ENCODE data around the gene SLC4A2.

DNA sequence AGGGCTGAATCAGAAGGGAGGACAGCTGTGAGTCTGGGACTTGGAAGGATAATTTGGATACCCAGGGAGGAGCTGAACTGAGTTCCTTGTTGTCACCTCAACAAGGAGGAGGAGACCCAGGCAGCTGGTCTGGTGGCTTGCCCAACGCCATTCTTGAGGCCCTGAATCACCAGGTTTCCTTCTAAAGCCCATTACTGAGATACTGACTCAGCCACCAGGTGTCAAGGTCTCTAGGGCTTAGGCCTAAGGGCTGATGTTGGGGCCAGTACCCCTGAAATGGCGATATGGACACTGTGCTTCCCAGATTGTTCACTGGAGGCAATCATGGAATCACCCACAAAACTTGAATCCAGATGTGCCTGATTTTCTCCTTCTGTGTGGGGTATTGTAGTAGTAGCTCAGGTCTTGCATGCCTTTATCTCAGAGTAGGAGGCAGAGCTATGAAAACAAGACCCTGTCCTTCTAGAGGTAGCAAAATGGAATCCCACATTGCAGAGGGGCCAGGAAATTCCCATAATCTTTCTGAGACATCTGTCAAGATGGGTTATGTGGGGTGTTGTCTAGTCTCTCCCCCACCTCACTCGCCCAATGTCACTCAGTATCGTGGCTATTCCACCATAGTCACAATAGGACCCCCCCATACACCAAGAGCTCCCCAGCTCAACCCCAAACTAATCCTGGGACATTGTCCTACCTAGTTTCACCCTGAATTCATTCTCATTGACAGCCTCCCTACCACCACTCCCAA, 33.3 kb upstream of the SLC4A2 start:
- TF ChIP-seq, protein P1, sequence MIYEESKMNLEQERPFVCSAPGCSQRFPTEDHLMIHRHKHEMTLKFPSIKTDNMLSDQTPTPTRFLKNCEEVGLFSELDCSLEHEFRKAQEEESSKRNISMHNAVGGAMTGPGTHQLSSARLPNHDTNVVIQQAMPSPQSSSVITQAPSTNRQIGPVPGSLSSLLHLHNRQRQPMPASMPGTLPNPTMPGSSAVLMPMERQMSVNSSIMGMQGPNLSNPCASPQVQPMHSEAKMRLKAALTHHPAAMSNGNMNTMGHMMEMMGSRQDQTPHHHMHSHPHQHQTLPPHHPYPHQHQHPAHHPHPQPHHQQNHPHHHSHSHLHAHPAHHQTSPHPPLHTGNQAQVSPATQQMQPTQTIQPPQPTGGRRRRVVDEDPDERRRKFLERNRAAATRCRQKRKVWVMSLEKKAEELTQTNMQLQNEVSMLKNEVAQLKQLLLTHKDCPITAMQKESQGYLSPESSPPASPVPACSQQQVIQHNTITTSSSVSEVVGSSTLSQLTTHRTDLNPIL (CRISPR knock-in tag; IDR thresholded peaks at IDR 0.05; ENCODE audit: low read depth): no peak
- TF ChIP-seq ARNTL (CRISPR knock-in tag; IDR thresholded peaks at IDR 0.05; ENCODE audit: borderline replicate concordance, low read depth): no peak
- TF ChIP-seq, protein P2, sequence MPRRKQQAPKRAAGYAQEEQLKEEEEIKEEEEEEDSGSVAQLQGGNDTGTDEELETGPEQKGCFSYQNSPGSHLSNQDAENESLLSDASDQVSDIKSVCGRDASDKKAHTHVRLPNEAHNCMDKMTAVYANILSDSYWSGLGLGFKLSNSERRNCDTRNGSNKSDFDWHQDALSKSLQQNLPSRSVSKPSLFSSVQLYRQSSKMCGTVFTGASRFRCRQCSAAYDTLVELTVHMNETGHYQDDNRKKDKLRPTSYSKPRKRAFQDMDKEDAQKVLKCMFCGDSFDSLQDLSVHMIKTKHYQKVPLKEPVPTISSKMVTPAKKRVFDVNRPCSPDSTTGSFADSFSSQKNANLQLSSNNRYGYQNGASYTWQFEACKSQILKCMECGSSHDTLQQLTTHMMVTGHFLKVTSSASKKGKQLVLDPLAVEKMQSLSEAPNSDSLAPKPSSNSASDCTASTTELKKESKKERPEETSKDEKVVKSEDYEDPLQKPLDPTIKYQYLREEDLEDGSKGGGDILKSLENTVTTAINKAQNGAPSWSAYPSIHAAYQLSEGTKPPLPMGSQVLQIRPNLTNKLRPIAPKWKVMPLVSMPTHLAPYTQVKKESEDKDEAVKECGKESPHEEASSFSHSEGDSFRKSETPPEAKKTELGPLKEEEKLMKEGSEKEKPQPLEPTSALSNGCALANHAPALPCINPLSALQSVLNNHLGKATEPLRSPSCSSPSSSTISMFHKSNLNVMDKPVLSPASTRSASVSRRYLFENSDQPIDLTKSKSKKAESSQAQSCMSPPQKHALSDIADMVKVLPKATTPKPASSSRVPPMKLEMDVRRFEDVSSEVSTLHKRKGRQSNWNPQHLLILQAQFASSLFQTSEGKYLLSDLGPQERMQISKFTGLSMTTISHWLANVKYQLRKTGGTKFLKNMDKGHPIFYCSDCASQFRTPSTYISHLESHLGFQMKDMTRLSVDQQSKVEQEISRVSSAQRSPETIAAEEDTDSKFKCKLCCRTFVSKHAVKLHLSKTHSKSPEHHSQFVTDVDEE (CRISPR knock-in tag; IDR thresholded peaks at IDR 0.05): no peak
- TF ChIP-seq, protein P3, sequence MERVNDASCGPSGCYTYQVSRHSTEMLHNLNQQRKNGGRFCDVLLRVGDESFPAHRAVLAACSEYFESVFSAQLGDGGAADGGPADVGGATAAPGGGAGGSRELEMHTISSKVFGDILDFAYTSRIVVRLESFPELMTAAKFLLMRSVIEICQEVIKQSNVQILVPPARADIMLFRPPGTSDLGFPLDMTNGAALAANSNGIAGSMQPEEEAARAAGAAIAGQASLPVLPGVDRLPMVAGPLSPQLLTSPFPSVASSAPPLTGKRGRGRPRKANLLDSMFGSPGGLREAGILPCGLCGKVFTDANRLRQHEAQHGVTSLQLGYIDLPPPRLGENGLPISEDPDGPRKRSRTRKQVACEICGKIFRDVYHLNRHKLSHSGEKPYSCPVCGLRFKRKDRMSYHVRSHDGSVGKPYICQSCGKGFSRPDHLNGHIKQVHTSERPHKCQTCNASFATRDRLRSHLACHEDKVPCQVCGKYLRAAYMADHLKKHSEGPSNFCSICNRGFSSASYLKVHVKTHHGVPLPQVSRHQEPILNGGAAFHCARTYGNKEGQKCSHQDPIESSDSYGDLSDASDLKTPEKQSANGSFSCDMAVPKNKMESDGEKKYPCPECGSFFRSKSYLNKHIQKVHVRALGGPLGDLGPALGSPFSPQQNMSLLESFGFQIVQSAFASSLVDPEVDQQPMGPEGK (CRISPR knock-in tag; IDR thresholded peaks at IDR 0.05; ENCODE audit: borderline replicate concordance): no peak
- TF ChIP-seq ZNF70 (CRISPR knock-in tag; IDR thresholded peaks at IDR 0.05): no peak
- TF ChIP-seq ESRRG (CRISPR knock-in tag; IDR thresholded peaks at IDR 0.05): no peak
- TF ChIP-seq CSDC2 (CRISPR knock-in tag; IDR thresholded peaks at IDR 0.05): no peak
- TF ChIP-seq TCF4 (CRISPR knock-in tag; IDR thresholded peaks at IDR 0.05; ENCODE audit: borderline replicate concordance): no peak
- TF ChIP-seq SNAI2 (CRISPR knock-in tag; IDR thresholded peaks at IDR 0.05): no peak
- TF ChIP-seq ZNF8 (CRISPR knock-in tag; IDR thresholded peaks at IDR 0.05): no peak
- TF ChIP-seq PPARA (CRISPR knock-in tag; IDR thresholded peaks at IDR 0.05; ENCODE audit: borderline replicate concordance): no peak
- TF ChIP-seq GLIS3 (CRISPR knock-in tag; IDR thresholded peaks at IDR 0.05): no peak
- TF ChIP-seq ZFP3 (CRISPR knock-in tag; IDR thresholded peaks at IDR 0.05): no peak
- no peak for TF ChIP-seq ZNF565 (CRISPR knock-in tag; conservative IDR thresholded peaks at IDR 0.05; ENCODE audit: low read depth)
